HepG2 (cell line): ENCODE data around the gene SLCO4A1. TPM values are rescaled to one million over a fixed set of nuclear protein-coding genes. Genes with fewer than 3 reads are reported as not detected.

Experiments
- E2F1 ChIP-seq: sonication (generic); formaldehyde crosslinking; IDR thresholded peaks from 2 replicates; pipeline ENCODE4 v1.5.0; 2020; ENCODE audit warnings: missing genetic modification reagents
- ELF1 ChIP-seq: sonication (generic); formaldehyde crosslinking; IDR thresholded peaks from 2 replicates; pipeline ENCODE4 v1.4.0; 2020; ENCODE audit warnings: missing genetic modification reagents
- MED8 ChIP-seq: sonication (generic); formaldehyde crosslinking; IDR thresholded peaks from 2 replicates; pipeline ENCODE4 v1.8.1; 2023; ENCODE audit warnings: mild to moderate bottlenecking, missing genetic modification reagents; ENCODE audit not compliant: insufficient replicate concordance
- NCOA1 ChIP-seq: sonication (generic); formaldehyde crosslinking; IDR thresholded peaks from 2 replicates; pipeline ENCODE4 v1.9.0; 2021; ENCODE audit warnings: missing genetic modification reagents
- POGK ChIP-seq: sonication (generic); formaldehyde crosslinking; conservative IDR thresholded peaks from 2 replicates; pipeline ENCODE4 v1.8.0; 2022; ENCODE audit warnings: mild to moderate bottlenecking, moderate library complexity, missing genetic modification reagents
- SP4 ChIP-seq: sonication (generic); formaldehyde crosslinking; IDR thresholded peaks from 2 replicates; pipeline ENCODE4 v1.8.1; 2023; ENCODE audit warnings: mild to moderate bottlenecking, missing genetic modification reagents
- TGIF2 ChIP-seq: IDR thresholded peaks from 2 replicates; pipeline ENCODE4 v1.6.1; 2016; ENCODE audit warnings: control low read depth, missing compliant biosample characterization
- USF2 ChIP-seq, 2 experiments: sonication (generic) in 1 of 2; formaldehyde crosslinking in 1 of 2; IDR thresholded peaks; 2 replicates each; pipeline versions ENCODE4 v1.5.1 to v1.6.1; 2011 to 2020; ENCODE audit warnings: borderline replicate concordance in 1 of 2, low read depth in 1 of 2, low read length in 1 of 2, mild to moderate bottlenecking in 1 of 2, missing genetic modification reagents in 1 of 2, moderate library complexity in 1 of 2
- YY1 ChIP-seq: IDR thresholded peaks from 2 replicates; pipeline ENCODE4 v1.6.1; 2011; ENCODE audit warnings: low read length, low read depth, moderate library complexity, mild to moderate bottlenecking; ENCODE audit not compliant: insufficient read depth, insufficient replicate concordance
- ZBTB39 ChIP-seq: sonication (generic); formaldehyde crosslinking; IDR thresholded peaks from 2 replicates; pipeline ENCODE4 v1.5.0; 2020; ENCODE audit warnings: missing genetic modification reagents
- ZFX ChIP-seq: sonication (generic); formaldehyde crosslinking; IDR thresholded peaks from 2 replicates; pipeline ENCODE4 v1.4.0; 2020; ENCODE audit warnings: mild to moderate bottlenecking, low read depth, missing genetic modification reagents, moderate library complexity
- ZFY ChIP-seq: sonication (generic); formaldehyde crosslinking; IDR thresholded peaks from 2 replicates; pipeline ENCODE4 v1.4.0; 2020; ENCODE audit warnings: missing genetic modification reagents
- ZIK1 ChIP-seq: sonication (generic); formaldehyde crosslinking; IDR thresholded peaks from 2 replicates; pipeline ENCODE4 v1.5.0; 2020; ENCODE audit warnings: mild to moderate bottlenecking, low read depth, missing genetic modification reagents, borderline replicate concordance
- ZNF10 ChIP-seq: sonication (generic); formaldehyde crosslinking; IDR thresholded peaks from 2 replicates; pipeline ENCODE4 v1.4.0; 2020; ENCODE audit warnings: mild to moderate bottlenecking, low read depth, missing genetic modification reagents, borderline replicate concordance
- ZNF17 ChIP-seq: sonication (generic); formaldehyde crosslinking; IDR thresholded peaks from 2 replicates; pipeline ENCODE4 v1.5.0; 2020; ENCODE audit warnings: mild to moderate bottlenecking, missing genetic modification reagents
- ZNF335 ChIP-seq: sonication (generic); formaldehyde crosslinking; IDR thresholded peaks from 2 replicates; pipeline ENCODE4 v1.4.0; 2020; ENCODE audit warnings: missing genetic modification reagents
- ZNF451 ChIP-seq: sonication (generic); formaldehyde crosslinking; IDR thresholded peaks from 2 replicates; pipeline ENCODE4 v1.5.0; 2020; ENCODE audit warnings: mild to moderate bottlenecking, missing genetic modification reagents
- ZNF543 ChIP-seq: sonication (generic); formaldehyde crosslinking; IDR thresholded peaks from 2 replicates; pipeline ENCODE4 v1.4.0; 2020; ENCODE audit warnings: mild to moderate bottlenecking, missing genetic modification reagents
- ZNF598 ChIP-seq: sonication (generic); formaldehyde crosslinking; IDR thresholded peaks from 2 replicates; pipeline ENCODE4 v1.5.1; 2020; ENCODE audit warnings: mild to moderate bottlenecking, missing genetic modification reagents, borderline replicate concordance
- ZNF678 ChIP-seq: sonication (generic); formaldehyde crosslinking; IDR thresholded peaks from 2 replicates; pipeline ENCODE4 v1.4.0; 2020; ENCODE audit warnings: mild to moderate bottlenecking, missing genetic modification reagents
- ZNF879 ChIP-seq: sonication (generic); formaldehyde crosslinking; IDR thresholded peaks from 2 replicates; pipeline ENCODE4 v1.8.1; 2023; ENCODE audit warnings: missing genetic modification reagents
- polyA plus RNA-seq, 8 experiments: library from polyadenylated mRNA; depleted of rRNA in 3 of 8; stranded (reverse) in 7 of 8; unstranded in 1 of 8; fragments of >200 nt; fragmentation: Illumina TruSeq in 4 of 8; extraction: Trizol in 4 of 8; gene quantifications; 2 replicates each; pipeline versions ENCODE4 v1.2.1 to v1.2.3, GENCODE V29; 2011 to 2016; ENCODE audit warnings: low read depth in 4 of 8, missing spikeins in 1 of 8, mixed read lengths in 1 of 8; ENCODE audit not compliant: insufficient read depth in 1 of 8
- total RNA-seq, 5 experiments: library from RNA; depleted of rRNA; stranded (reverse); fragments of >200 nt; fragmentation: Illumina TruSeq; extraction: Trizol; gene quantifications; 2 replicates each; pipeline ENCODE4 v1.2.3, GENCODE V29; 2016; ENCODE audit warnings: low read depth in 1 of 5

The SLCO4A1 gene
- total and polyA plus RNA-seq, 2 of the 13 experiments (the other 11 are each of a cell fraction or from before 2014, with no cell fraction given) = 55.5 to 112 TPM

GRCh38 chr20:62642666-62643520, 590 bp downstream of the SLCO4A1 start (continued):
- TF ChIP-seq SP4 (no peak), ZNF335 (CRISPR knock-in tag) (no peak), ZBTB39 (CRISPR knock-in tag) (peak; percentile 83; the same call in 1 of the 2 replicates), ZNF678 (CRISPR knock-in tag) (no peak), POGK (peak; percentile 77; the same call in 1 of the 2 replicates), YY1 (no peak), ZNF10 (CRISPR knock-in tag) (peak; percentile 93; the same call in 1 of the 2 replicates), E2F1 (CRISPR knock-in tag) (no peak), ZNF451 (CRISPR knock-in tag) (peak; percentile 24; the same call in 1 of the 2 replicates), ZIK1 (no peak), ZNF879 (0 out of 2 replicates have a peak, but pooled peaks have one; percentile 32), ZFY (CRISPR knock-in tag) (peak; percentile 87), NCOA1 (CRISPR knock-in tag) (0 out of 2 replicates have a peak, but pooled peaks have one; percentile 31), USF2 (IDR thresholded peaks at IDR 0.05; ENCODE audit: low read depth, low read length) (0 out of 2 replicates have a peak, but pooled peaks have one; percentile 13), USF2 (CRISPR knock-in tag; IDR thresholded peaks at IDR 0.05; ENCODE audit: borderline replicate concordance) (no peak), ZNF17 (CRISPR knock-in tag) (no peak), ZNF543 (no peak; the same call in none of the 2 replicates), ELF1 (CRISPR knock-in tag) (no peak), TGIF2 (peak; percentile 33; the same call in 1 of the 2 replicates), MED8 (no peak), ZFX (CRISPR knock-in tag) (peak; percentile 33), ZNF598 (CRISPR knock-in tag) (peak; percentile 91)
